Mesendoderm (in vitro differentiated cells): ENCODE data around the gene CTSW.

Experiments
- DNase-seq: peaks from one replicate; pipeline ENCODE4 v3.0.0; 2013
- H2AK5ac ChIP-seq: 2 replicates; pipeline ENCODE4 v1.6.1; 2013; ENCODE audit warnings: low read length, inconsistent platforms
- H2BK120ac ChIP-seq: 2 replicates; pipeline ENCODE4 v1.6.1; 2013; ENCODE audit warnings: low read depth, mild to moderate bottlenecking, low read length, moderate library complexity, mixed read lengths
- H2BK15ac ChIP-seq: replicated peaks from 2 replicates; pipeline ENCODE4 v1.6.1; 2013; ENCODE audit warnings: low read depth, mild to moderate bottlenecking, moderate library complexity
- H2BK5ac ChIP-seq: 2 replicates; pipeline ENCODE4 v1.6.1; 2013; ENCODE audit warnings: low read length, inconsistent platforms
- H3K18ac ChIP-seq: 2 replicates; pipeline ENCODE4 v1.6.1; 2013; ENCODE audit warnings: mild to moderate bottlenecking, low read length, mixed read lengths
- H3K23ac ChIP-seq: one replicate; pipeline ENCODE4 v1.6.1; 2013; ENCODE audit warnings: low read length
- H3K27ac ChIP-seq: 2 replicates; pipeline ENCODE4 v1.5.1; 2013; ENCODE audit warnings: low read depth, mild to moderate bottlenecking, inconsistent platforms, low read length, moderate library complexity
- H3K27me3 ChIP-seq: 2 replicates; pipeline ENCODE4 v1.6.1; 2013; ENCODE audit warnings: low read length, control low read depth, mild to moderate bottlenecking, inconsistent platforms; ENCODE audit not compliant: insufficient read depth, poor library complexity
- H3K36me3 ChIP-seq: 2 replicates; pipeline ENCODE4 v1.6.1; 2013; ENCODE audit warnings: low read length, inconsistent platforms; ENCODE audit not compliant: control insufficient read depth, insufficient read depth
- H3K4ac ChIP-seq: one replicate; pipeline ENCODE4 v1.6.1; 2013; ENCODE audit warnings: low read depth, mild to moderate bottlenecking, low read length, moderate library complexity
- H3K4me1 ChIP-seq: 2 replicates; pipeline ENCODE4 v1.6.1; 2013; ENCODE audit warnings: low read depth, low read length, inconsistent platforms; ENCODE audit not compliant: control insufficient read depth
- H3K4me2 ChIP-seq: 2 replicates; pipeline ENCODE4 v1.6.1; 2013; ENCODE audit warnings: low read length
- H3K4me3 ChIP-seq: 2 replicates; pipeline ENCODE4 v1.5.1; 2013; ENCODE audit warnings: mild to moderate bottlenecking, low read length
- H3K56ac ChIP-seq: one replicate; pipeline ENCODE4 v1.6.1; 2013; ENCODE audit warnings: low read length
- H3K79me1 ChIP-seq: 2 replicates; pipeline ENCODE4 v1.6.1; 2013; ENCODE audit warnings: low read length, inconsistent platforms
- H3K79me2 ChIP-seq: 2 replicates; pipeline ENCODE4 v1.6.1; 2013; ENCODE audit warnings: mild to moderate bottlenecking, low read length; ENCODE audit not compliant: control insufficient read depth, insufficient read depth
- H3K9ac ChIP-seq: 2 replicates; pipeline ENCODE4 v1.6.1; 2013; ENCODE audit warnings: low read length, inconsistent platforms
- H4K5ac ChIP-seq: one replicate; pipeline ENCODE4 v1.6.1; 2013; ENCODE audit warnings: low read length
- H4K8ac ChIP-seq: one replicate; pipeline ENCODE4 v1.6.1; 2013; ENCODE audit warnings: low read depth, mild to moderate bottlenecking, control low read depth, low read length, moderate library complexity
- WGBS: extraction: QIAGEN DNeasy Blood & Tissue Kit; methylation state at CpG from one replicate; pipeline ENCODE4 v1.1.7; 2013; ENCODE audit warnings: low lambda C conversion rate, missing lambda C conversion rate; ENCODE audit not compliant: insufficient coverage; ENCODE audit errors: extremely low coverage; 5-methylcytosine and 5-hydroxymethylcytosine counted together

Gene CTSW

DNA sequence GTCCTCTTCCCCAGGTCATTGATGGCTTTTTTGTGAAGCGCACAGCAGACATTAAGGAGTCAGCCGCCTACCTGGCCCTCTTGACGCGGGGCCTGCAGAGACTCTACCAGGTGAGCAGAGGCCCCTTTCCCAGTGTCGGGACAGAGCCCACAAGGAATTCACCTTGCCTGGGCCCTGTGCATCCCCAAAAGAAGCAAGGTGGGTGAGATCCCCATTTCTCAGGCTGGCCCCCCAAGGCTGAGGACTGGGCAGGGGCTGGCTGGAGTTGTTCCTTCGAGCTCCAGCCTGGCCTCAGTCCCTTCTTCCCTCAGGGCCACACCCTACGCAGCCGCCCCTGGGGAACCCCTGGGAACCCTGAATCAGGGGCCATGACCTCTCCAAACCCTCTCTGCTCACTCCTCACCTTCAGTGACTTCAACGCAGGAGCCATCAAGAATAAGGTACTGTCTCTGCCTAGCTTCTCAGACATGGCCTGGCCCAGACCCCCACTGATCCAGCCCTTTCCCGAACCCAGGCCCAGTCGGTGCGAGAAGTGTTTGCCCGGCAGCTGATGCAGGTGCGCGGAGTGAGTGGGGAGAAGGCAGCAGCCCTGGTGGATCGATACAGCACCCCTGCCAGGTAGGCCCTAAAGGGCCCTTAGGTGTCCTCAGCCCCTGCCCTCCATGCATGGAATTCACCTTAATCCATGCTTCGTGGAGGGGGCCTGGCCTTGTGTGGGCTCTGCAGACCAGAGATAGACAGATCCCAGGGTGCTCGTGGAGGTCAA lies 14.7 kb upstream of the CTSW start:
- no CpG with 5 or more reads among the region's 18 CpGs for WGBS
- Histone ChIP-seq H3K23ac (no peak overlapping the region), H3K79me1 (peaks cover 16% of the 10 kb centered on the region), H3K27ac (no peak overlapping the region), H3K4me3 (no peak overlapping the region), H2BK5ac (no peak overlapping the region), H3K4me2 (no peak overlapping the region), H3K27me3 (no peaks in the 10 kb centered on the region), H4K5ac (no peak overlapping the region), H3K9ac (no peak overlapping the region), H3K56ac (no peak overlapping the region), H2BK15ac (no peak overlapping the region), H4K8ac (no peak overlapping the region), H3K79me2 (peaks cover 9% of the 10 kb centered on the region), H3K18ac (no peak overlapping the region), H2AK5ac (no peak overlapping the region), H3K4me1 (no peaks in the 10 kb centered on the region), H3K36me3 (peaks cover 10% of the 10 kb centered on the region), H2BK120ac (no peak overlapping the region), H3K4ac (no peak overlapping the region)
- no peak for DNase-seq

DNA sequence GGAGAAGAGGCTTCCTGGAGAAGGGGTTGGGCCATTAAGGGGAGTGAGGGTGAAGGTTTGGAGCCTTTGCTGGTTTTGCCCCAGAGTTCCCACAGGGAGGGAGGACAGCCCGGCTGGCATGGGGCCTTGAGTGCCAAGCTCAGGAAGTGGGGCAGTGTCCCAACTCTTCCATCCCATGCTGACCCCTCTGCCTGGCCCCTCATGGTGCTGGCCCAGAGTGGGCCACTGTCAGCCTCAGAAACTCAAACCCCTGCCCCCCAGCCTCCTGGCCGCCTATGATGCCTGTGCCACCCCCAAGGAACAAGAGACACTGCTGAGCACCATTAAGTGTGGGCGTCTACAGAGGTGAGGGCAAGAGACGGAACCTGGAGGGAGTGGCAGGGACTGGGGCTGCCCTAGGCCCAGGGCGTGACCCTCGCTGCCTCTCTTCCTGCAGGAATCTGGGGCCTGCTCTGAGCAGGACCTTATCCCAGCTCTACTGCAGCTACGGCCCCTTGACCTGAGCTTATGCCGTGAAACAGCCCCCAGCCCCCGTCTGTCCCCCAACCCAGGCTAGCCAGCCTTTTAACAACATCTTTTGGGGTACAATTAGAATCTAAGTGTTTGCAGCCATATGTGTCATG lies 14.0 kb upstream of the CTSW start:
- no peak overlapping the region for H4K5ac ChIP-seq
- no peak overlapping the region for H3K4ac ChIP-seq
- no peak overlapping the region for H4K8ac ChIP-seq
- H3K56ac ChIP-seq, result no peak overlapping the region
- H3K4me1 ChIP-seq, result no peaks in the 10 kb centered on the region
- no CpG with 5 or more reads among the region's 9 CpGs for WGBS
- no peak overlapping the region for H3K18ac ChIP-seq
- H2AK5ac ChIP-seq, result no peak overlapping the region
- H2BK15ac ChIP-seq, result no peak overlapping the region
- no peak overlapping the region for H3K4me2 ChIP-seq
- no peak overlapping the region for H3K9ac ChIP-seq
- H2BK5ac ChIP-seq, result no peak overlapping the region
- H3K79me2 ChIP-seq, result peaks cover 9% of the 10 kb centered on the region
- no peaks in the 10 kb centered on the region for H3K27me3 ChIP-seq
- no peak overlapping the region for H3K27ac ChIP-seq
- H2BK120ac ChIP-seq, result no peak overlapping the region
- no peak overlapping the region for H3K23ac ChIP-seq
- no peak overlapping the region for H3K4me3 ChIP-seq
- peaks cover 10% of the 10 kb centered on the region for H3K36me3 ChIP-seq
- no peak for DNase-seq
- H3K79me1 ChIP-seq, result peaks cover 16% of the 10 kb centered on the region

DNA sequence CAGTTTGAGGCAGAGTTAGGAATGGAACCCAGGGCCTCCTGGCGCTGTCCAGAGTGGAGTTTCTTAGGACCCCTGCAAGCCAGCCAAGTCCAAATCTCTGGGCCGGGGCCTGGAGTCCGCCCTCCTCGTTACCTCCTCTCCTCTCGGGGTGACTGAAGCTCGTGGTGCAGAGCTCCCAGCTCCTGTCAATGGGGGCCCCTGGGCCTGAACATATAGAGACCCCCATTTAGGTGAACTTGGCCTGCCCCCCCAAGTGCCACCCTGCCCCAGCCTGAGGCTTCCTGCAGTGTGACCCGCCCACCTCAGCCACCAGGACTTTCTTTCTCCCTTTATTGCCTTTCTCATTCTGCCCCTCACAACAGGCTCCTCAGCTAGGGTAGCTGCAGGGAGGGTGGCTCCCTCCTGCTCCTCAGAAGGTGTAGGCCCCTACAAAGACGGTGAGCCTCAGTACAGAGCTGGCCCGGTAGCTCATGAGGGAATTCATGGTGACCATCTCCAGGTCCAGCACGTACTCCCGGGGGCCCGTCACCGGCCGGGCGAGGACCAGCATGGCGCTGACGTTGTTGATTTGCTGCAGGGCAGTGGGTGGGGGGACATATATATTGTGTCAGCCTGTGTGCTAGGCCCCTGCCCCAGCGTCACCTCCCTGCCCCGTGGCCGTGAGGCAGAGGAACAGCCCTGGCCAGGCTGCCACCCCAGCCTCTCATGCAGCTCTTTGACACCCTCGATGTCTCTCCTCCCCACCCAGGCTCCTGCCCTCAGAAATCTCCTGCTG lies 12.9 kb upstream of the CTSW start:
- H3K27ac ChIP-seq, result peak overlapping the region; percentile 14
- H3K36me3 ChIP-seq, result peaks cover 10% of the 10 kb centered on the region
- no peak overlapping the region for H4K8ac ChIP-seq

DNA sequence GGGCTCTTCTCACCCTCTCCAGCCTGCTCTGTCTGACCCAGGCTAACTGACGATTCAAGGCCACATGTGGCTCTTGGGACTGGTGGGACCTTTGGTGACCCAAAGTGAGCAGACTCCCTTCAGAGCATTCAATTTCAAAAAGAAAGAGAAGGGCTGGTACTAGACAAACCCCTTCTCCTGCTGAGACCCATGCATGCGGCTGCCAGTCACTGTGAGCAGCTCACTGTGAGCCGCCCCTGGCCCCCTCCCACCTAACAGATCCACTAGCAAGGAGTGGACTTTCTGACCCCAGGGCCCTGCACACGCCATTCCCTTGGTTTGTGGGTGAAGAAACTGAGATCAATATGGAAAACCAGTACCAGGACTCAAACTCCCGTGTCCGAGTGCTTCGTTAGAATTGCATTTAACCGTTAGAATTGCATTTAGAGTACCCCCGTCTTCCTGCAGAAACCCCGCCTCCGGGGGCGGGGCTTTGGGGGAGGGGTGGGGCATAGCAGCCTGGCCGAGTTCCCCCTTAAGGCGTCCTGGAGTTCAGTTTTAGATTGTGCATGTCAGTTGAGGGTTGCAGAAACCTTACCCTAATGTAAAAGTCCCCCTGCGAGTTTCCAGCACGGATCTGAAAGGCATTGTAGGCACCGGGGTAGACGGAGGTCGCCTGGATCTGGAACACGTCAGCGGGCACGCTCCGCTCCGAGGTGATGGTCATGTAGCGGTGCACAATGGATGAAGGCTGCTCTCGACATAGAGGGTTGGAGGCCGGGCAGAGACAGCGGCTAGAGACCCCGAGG lies 12.2 kb upstream of the CTSW start:
- DNase-seq, result peak; percentile 62
- Histone ChIP-seq H3K23ac (no peak overlapping the region), H3K4me3 (peak overlapping the region; percentile 0), H4K5ac (no peak overlapping the region), H3K9ac (peak overlapping the region; percentile 10), H2BK5ac (no peak overlapping the region), H3K56ac (peak overlapping the region; percentile 15), H3K4me2 (peak overlapping the region; percentile 67), H3K27ac (peak overlapping the region; percentile 14), H3K4me1 (no peaks in the 10 kb centered on the region), H3K4ac (no peak overlapping the region), H3K18ac (no peak overlapping the region), H2BK15ac (no peak overlapping the region), H2AK5ac (no peak overlapping the region), H4K8ac (no peak overlapping the region), H3K27me3 (no peaks in the 10 kb centered on the region), H2BK120ac (no peak overlapping the region), H3K79me1 (peaks cover 4% of the 10 kb centered on the region), H3K79me2 (no peaks in the 10 kb centered on the region), H3K36me3 (peaks cover 10% of the 10 kb centered on the region)
- WGBS, result no CpG with 5 or more reads among the region's 29 CpGs

More for the DNA sequence above, 12.9 kb upstream of the CTSW start:
- H3K4me1 ChIP-seq, result no peaks in the 10 kb centered on the region
- no peak overlapping the region for H2BK120ac ChIP-seq
- no peak overlapping the region for H2BK15ac ChIP-seq
- no peak overlapping the region for H3K23ac ChIP-seq
- peaks cover 2% of the 10 kb centered on the region for H3K79me2 ChIP-seq
- no peak overlapping the region for H3K4me2 ChIP-seq
- H3K9ac ChIP-seq, result no peak overlapping the region
- no CpG with 5 or more reads among the region's 21 CpGs for WGBS
- no peak overlapping the region for H3K4me3 ChIP-seq
- no peak overlapping the region for H2AK5ac ChIP-seq
- peaks cover 8% of the 10 kb centered on the region for H3K79me1 ChIP-seq
- no peaks in the 10 kb centered on the region for H3K27me3 ChIP-seq
- peak overlapping the region; percentile 15 for H3K56ac ChIP-seq
- no peak overlapping the region for H4K5ac ChIP-seq
- H3K4ac ChIP-seq, result no peak overlapping the region
- H2BK5ac ChIP-seq, result no peak overlapping the region
- no peak overlapping the region for H3K18ac ChIP-seq
- no peak for DNase-seq

DNA sequence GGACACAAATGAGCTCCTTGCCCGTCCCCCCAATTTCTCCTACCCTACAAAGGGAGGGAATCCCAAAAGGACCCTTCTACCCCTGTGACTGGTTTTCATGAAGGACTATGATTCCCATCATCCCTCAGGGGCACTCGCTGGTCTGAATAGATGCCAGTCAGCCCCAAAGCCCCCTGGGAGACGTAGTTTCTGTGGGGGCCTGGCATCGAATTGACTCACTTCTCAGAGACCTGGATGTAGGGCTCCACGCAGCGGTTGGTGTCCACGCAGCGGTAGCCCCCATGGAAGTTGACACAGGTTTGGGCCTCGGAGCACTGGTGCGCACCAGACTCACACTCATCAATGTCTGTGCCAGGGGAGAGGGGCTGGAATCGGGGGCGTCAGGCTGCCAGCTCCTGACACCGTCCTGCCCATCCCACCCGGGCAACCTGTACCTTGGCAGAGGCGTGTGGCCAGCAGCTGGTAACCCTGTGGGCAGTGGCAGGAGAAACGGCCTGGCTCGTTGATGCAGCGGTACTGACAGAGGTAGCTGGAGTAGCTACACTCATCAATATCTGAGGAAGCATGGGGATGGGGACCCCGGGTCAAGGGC lies 11.5 kb upstream of the CTSW start:
- Histone ChIP-seq H3K9ac (peak overlapping the region; percentile 10), H3K27ac (no peak overlapping the region), H2BK5ac (no peak overlapping the region), H3K56ac (peak overlapping the region; percentile 2), H3K79me2 (no peaks in the 10 kb centered on the region), H3K4ac (no peak overlapping the region), H2BK15ac (no peak overlapping the region), H4K5ac (no peak overlapping the region), H3K36me3 (peaks cover 10% of the 10 kb centered on the region), H2AK5ac (no peak overlapping the region), H3K18ac (no peak overlapping the region), H2BK120ac (no peak overlapping the region), H3K4me2 (peak overlapping the region; percentile 67), H3K23ac (no peak overlapping the region), H3K4me1 (no peaks in the 10 kb centered on the region), H3K4me3 (peak overlapping the region; percentile 0), H4K8ac (no peak overlapping the region), H3K27me3 (no peaks in the 10 kb centered on the region), H3K79me1 (peaks cover 1% of the 10 kb centered on the region)
- no CpG with 5 or more reads among the region's 19 CpGs for WGBS
- peak; percentile 84 for DNase-seq
